ENCODE measurements around the gene TKT. TPM values are rescaled to one million over a fixed set of nuclear protein-coding genes. Genes with fewer than 3 reads are reported as not detected.

TKT gene
- total and polyA plus RNA-seq, 2 of the 13 experiments (the other 11 are each of a cell fraction or from before 2014, with no cell fraction given), result 150 to 238 TPM

- peak; percentile 60; the same call in 1 of the 2 replicates for TF ChIP-seq MYC (CRISPR knock-in tag; IDR thresholded peaks at IDR 0.05; ENCODE audit: borderline replicate concordance)
- peak; percentile 61 for TF ChIP-seq AGO2 (optimal IDR thresholded peaks at IDR 0.05; ENCODE audit: low read depth, low read length)
- no peak for TF ChIP-seq ZNF607 (CRISPR knock-in tag; IDR thresholded peaks at IDR 0.05; ENCODE audit: borderline replicate concordance)
- no peak for TF ChIP-seq PREB (CRISPR knock-in tag; IDR thresholded peaks at IDR 0.05)
- TF ChIP-seq ZNF335 (CRISPR knock-in tag; IDR thresholded peaks at IDR 0.05), result 0 out of 2 replicates have a peak, but pooled peaks have one; percentile 52
- no peak for TF ChIP-seq TAF15 (IDR thresholded peaks at IDR 0.05; ENCODE audit: low read depth, low read length, poor library complexity, severe bottlenecking)
- TF ChIP-seq NAIF1 (CRISPR knock-in tag; IDR thresholded peaks at IDR 0.05; ENCODE audit: borderline replicate concordance), result no peak
These were observed 19.5 kb downstream of the TKT start (continued) for GRCh38 chr3:53236112-53236841.

DNA sequence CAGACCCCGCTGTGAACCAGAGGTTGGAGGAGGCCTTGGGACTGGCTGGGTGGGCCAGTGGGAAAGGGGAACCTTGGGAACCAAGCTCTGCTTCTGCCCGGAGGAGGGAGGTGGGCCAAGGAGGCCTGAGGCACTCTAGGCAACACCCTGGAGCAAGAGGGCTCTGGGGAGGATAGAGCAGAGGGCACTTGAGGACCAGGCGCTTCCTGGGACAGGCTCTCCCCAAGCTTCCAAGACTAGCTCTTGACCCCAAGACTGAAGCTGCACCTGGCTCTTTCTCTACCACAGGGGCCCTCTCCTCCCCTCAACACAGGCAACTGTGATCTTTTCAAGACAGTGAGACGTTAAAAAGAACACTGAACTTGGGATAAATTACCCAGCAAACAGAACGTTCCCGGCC, 20.3 kb downstream of the TKT start:
- ChIA-PET CTCF (ENCODE audit: low intra/inter-chr PET ratio, low total read pairs) (no interaction called here), POLR2A (no interaction called here)
- no peak for FAIRE-seq

More for the DNA sequence above, 20.3 kb downstream of the TKT start:
- no peak overlapping the region for H3K4me3 ChIP-seq (replicated peaks in 1 of 3; ENCODE audit: insufficient read depth in 1 of 3, low read depth in 2 of 3, low read length in 3 of 3)
- H3K27ac ChIP-seq (ENCODE audit: extremely low read length, insufficient read depth, low read length), result peak overlapping the region; percentile 74
- TF ChIP-seq HMG20B (CRISPR knock-in tag; conservative IDR thresholded peaks at IDR 0.05) (no peak), POLR2A (IDR thresholded peaks at IDR 0.05; ENCODE audit: insufficient read depth in 1 of 2, low read depth in 2 of 2, low read length in 2 of 2) (0 out of 4 replicates have a peak, but pooled peaks of 1 of the 2 experiments have one; percentile 3), BORCS8-MEF2B (CRISPR knock-in tag; IDR thresholded peaks at IDR 0.05) (no peak)
- TF ChIP-seq, protein P1, sequence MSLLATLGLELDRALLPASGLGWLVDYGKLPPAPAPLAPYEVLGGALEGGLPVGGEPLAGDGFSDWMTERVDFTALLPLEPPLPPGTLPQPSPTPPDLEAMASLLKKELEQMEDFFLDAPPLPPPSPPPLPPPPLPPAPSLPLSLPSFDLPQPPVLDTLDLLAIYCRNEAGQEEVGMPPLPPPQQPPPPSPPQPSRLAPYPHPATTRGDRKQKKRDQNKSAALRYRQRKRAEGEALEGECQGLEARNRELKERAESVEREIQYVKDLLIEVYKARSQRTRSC (CRISPR knock-in tag; IDR thresholded peaks at IDR 0.05; ENCODE audit: low read depth), result no peak
- TF ChIP-seq, protein P2, sequence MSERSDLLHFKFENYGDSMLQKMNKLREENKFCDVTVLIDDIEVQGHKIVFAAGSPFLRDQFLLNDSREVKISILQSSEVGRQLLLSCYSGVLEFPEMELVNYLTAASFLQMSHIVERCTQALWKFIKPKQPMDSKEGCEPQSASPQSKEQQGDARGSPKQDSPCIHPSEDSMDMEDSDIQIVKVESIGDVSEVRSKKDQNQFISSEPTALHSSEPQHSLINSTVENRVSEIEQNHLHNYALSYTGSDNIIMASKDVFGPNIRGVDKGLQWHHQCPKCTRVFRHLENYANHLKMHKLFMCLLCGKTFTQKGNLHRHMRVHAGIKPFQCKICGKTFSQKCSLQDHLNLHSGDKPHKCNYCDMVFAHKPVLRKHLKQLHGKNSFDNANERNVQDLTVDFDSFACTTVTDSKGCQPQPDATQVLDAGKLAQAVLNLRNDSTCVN (CRISPR knock-in tag; IDR thresholded peaks at IDR 0.05; ENCODE audit: borderline replicate concordance), result no peak
- in situ Hi-C loops (cut with HindIII; ENCODE audit: extremely low pct_ligation_motif_present, low pct_unique_long_range_greater_than_20kb), result no loop called here
- no peaks in the 10 kb centered on the region for H3K27me3 ChIP-seq (ENCODE audit: control insufficient read depth in 1 of 2, insufficient read depth in 2 of 2, low read length in 2 of 2)
- no peak for ATAC-seq
- no peak overlapping the region for H2AFZ ChIP-seq (ENCODE audit: low read length)
- H3K4me1 ChIP-seq (ENCODE audit: insufficient read depth, low read length), result peaks cover 44% of the 10 kb centered on the region
- WGBS (ENCODE audit: low lambda C conversion rate), result 80% methylated on average over 4 of the region's 6 CpGs
- 0 out of 2 replicates have a peak overlapping the region, but pooled peaks have one; percentile 43 for H3K9ac ChIP-seq (ENCODE audit: insufficient read depth, low read depth, low read length)
- no peak for DNase-seq (ENCODE audit: low spot score)
- no peaks in the 10 kb centered on the region for H3K79me2 ChIP-seq (ENCODE audit: insufficient read depth, low read length)
- no peaks in the 10 kb centered on the region for H4K20me1 ChIP-seq (ENCODE audit: insufficient read depth, low read length)
- intact Hi-C loops (cut with micrococcal nuclease; ENCODE audit: unreplicated experiment), result no loop called here
- peaks cover 55 to 79% of the 10 kb centered on the region in 2 experiments for H3K36me3 ChIP-seq (replicated peaks in 1 of 2; ENCODE audit: control insufficient read depth in 1 of 2, insufficient read depth in 2 of 2, low read length in 2 of 2)
- no TSS peak for BruUV-seq (replicated peaks)
- H3K4me2 ChIP-seq (ENCODE audit: low read depth, low read length), result no peak overlapping the region
- no peaks in the 10 kb centered on the region for H3K9me3 ChIP-seq (ENCODE audit: low read length)
